ENCODE results near the gene IST1.

GRCh38 chr16:71885261-71885650 lies 10.1 kb upstream of the IST1 start:
- TF ChIP-seq CTCF (IDR thresholded peaks at IDR 0.05): no peak
- no peak for TF ChIP-seq POLR2A (IDR thresholded peaks at IDR 0.05)

Data from thyroid gland (tissue), 4 donors.